Measurements from ENCODE around the gene LPAR5.
A peak's percentile ranks its signal among the peaks of the same experiment; 100 is the strongest.

The LPAR5 gene

DNA sequence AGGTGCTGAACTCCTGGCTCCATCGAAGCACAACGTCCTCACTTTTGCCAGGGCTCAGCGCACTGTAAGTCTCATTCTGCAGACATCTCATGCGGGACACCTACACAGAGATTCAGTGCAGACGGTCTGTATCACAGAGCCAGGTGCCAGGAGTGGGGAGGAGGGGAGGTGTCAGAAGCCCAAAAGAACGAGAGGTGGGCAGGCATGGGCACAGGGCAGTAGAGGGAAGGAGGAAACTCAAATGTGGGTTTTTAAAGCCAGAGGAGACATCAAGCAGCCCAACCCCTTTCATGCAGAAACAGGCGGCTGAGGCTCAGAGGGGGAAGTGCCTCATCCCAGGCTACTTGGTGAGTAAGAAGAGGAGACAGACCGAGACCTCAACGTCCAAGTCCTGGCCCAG lies 2.5 kb upstream of the LPAR5 start:
- peak; percentile 44 for DNase-seq (ENCODE audit: low spot score)

DNA sequence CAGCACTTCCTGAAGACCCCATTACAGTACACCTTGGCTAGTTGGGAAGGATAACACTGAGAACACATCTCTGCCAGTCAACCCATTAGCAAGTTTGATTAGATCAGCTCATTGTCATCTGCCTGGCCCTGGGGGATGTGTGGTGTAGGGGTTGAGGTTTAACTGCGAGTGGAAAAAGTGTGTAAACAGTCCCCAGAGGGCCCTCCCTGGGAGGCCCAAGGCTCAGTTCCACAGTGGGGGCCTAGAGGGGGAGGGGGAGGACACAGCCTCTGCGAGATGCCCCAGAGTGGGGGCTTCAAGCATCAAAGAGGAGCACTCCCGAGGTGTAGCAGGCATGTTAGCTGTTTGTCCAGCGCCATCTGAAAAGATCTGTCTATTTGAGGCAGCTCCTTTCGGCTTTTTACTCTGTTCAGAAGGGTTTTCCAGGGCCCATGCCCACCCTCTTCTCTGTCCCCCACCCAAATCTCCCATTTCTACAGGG lies 344 bp downstream of the LPAR5 start:
- DNase-seq (ENCODE audit: low spot score): peak; percentile 66

DNA sequence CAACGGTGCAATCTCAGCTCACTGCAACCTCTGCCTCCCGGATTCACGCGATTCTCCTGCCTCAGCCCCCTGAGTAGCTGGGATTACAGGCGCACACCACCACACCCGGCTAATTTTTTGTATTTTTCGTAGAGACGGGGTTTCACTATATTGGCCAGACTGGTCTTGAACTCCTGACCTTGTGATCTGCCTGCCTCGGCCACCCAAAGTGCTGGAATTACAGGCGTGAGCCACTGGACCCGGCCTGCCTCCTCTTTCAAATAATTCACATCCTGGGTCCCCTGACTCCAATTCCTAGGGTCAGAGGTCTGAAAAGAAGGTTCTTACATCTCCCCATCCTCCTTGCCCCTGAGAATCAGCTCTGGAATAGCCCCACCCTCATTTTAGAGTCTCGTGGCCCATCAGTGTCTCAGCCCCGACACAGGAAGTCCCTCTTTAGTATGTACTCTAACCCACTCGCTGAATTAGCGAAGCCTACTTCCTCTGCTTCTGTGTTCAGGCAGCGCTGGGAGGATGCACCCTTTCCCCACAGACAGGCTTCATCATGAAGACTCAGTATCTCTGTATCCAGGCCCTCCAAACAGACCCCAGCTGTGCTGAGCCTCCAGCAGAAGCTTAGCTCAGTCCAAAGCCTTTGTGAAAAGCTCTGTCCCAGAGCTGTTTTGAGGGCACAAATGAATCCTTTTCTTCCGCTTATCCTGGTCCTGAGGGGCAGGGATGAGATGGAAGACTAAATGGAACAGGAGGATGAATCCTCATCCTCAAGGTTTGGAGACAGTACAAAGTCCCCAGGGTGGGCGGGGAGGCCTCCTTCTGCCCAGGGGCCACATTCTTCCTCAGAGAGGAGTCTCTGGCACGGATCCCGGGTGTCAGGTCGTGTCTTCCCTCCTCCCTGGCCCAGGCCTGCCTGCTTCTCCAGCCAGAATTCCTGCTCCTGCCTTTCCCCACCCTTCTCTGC lies 3.5 kb downstream of the LPAR5 start:
- DNase-seq (ENCODE audit: low spot score): peak; percentile 61

DNA sequence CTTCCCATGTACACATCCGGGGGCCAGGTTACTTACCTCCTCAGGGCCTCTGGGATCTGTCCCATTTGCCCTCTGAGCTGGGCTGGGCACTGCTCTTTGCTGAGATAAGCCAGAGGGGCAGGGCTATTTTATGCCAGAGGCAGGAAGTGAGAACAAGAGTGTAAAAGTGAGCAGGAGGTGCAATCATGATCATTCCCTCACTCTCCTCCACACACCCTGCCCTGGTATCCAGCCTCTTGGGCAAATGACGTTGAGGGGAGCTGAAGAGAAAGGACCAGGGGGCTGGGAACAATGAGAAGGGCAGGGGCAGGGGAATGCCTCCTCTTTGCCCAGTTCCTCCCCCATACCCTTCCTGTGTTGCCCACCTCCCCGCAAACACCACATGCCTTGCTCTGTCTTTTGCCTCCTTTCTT lies 4.2 kb downstream of the LPAR5 start:
- no peak for DNase-seq (ENCODE audit: low spot score)

DNA sequence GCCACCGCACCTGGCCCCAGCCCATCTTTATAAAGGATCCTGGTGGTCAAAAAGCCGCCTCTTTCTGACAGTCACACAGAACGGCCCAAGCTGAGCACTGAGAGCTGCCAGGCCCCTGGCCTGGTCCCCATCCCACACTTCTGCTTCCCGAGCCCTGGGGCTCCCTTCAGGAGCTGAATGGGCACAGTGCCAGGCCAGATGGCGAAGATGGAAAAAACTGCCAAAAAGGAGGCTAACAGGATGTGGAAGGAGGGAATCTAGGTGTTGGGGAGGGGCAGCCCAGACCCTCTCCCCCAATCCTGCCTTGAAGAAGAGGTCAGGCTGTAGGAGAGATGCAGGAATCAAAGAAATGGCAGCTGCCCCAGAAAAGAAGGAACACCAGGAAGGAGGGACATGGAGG lies 5.0 kb downstream of the LPAR5 start:
- DNase-seq (ENCODE audit: low spot score): no peak

DNA sequence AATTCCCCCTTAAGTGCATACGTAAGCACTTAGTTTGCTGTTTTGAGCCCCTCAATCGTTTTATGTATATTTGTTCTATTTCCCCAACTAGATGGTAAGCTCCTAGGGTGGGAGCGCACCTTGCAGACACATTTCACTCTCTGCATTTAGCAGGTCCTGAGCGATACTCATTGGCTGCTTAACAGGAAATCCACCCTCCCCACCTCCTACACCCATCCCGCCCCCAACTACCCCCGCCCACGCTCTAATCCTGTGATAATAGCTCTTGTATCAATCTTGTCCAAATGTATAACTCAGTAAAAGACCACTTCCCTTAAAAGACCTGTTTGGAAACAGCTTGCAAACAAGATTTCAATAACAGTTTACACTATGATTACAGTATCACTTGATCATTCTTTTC lies 8.1 kb downstream of the LPAR5 start:
- no peak for DNase-seq (ENCODE audit: low spot score)

DNA sequence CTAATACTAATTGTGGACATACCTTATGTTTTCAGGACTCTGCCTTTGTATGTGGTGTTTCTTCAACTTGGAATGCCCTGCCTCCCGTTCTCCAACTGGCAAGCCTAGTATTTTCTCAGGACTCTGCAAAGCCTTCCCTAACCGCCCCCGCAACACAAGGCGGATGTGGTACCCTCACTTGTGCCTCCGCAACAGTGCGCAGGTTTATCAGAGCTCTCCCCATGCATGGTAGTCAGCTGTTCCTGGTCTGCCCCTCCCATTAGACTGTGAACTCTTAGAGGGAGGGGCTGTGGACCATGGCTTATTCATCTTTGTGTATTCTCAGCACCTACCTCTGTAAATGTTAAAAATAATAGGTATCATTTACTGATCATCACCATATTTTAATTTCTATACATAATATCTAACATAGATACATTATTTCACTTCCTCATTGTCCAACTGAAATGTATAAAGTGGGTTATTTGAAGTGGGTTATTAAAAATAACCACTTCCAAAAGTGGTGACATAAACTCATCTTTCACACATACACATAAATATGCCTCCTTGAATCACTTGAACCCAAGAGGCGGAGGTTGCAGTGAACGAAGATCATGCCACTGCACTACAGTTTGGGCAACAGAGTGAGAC lies 9.0 kb downstream of the LPAR5 start:
- DNase-seq (ENCODE audit: low spot score): no peak

DNA sequence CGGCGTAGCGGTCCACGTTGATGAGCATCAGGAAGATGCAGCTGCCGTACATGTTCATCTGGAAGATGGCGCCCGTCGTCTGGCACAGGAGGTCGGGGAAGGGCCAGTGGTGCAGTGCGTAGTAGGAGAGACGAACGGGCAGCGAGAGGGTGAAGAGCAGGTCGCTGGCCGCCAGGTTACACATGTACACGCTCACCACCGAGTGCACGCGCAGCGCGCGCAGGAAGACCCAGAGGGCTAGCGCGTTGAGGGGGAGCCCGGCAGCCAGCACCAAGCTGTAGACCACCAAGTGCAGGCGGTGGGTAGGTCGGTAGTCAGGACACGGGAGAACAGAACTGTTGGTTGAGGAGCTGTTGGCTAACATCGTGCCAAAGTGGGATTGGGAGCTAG lies 14.9 kb downstream of the LPAR5 start:
- DNase-seq (ENCODE audit: low spot score): no peak

DNA sequence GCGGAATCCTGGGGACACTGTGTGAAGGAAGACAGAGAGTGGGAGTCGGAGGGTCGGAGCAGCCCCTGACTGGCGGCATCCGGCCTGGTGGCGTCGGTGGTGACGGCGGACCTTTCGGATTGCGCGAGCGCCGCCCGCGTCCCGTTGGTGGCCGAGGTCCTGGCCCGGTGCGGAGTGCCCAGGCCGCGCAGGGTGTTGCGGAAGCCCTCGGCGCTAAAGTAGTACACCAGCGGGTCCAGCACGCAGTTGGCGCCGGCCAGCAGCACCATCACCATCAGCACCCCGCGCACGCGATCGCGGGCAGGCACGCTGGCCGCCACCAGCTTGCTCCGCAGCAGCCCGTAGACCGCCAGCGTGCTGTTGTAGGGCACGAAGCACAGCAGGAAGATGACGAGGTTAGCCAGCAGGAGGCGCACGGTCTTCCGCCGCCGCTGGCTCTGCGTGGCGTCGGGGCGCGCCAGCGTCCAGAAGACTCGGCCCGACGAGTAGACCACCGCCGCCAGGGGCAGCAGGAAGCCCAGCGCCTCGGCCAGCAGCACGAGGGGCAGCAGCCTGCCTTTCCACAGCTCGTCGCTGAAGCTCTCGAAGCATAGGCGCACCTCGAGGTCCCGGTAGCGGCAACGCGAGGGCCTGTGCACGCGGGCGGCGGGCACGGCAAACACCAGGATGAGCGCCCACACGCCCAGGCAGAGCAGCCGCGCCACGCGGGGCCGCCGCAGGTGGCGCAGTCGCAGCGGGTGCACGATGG lies 15.4 kb downstream of the LPAR5 start:
- peak; percentile 38 for DNase-seq (ENCODE audit: low spot score)

DNA sequence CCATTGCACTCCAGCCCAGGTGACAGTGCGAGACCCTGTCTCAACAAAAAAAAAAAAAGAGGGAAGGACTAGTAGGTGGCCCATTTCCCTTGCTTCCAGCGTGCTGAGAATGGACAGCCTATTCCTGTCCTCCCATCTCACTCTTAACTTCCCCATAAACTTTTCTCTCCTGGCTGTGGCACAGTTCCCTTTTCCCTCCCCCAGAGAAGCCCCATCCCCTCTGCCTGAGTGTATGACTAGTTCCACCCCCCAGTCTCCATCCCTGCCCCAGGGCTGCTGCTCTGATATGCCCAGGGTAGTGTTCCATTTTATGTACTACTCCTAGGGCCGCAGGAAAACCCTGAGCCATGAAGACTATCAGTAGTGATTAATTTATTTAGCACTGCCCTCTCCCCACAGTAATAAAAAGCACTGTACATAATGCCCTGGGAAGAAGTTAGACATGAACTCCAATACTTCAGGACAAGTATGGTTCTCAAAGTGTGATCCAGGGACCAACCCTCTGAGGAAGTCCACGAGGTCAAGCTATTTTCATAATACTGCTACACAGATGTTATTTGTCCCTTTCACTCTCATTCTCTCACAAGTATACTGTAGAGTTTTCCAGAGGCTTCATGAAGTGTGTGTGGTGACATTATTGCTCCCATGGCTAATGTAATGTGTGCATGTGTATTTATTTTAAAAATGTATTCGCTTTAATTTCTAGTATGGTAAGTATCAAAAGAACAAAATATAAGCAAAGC lies 17.1 kb downstream of the LPAR5 start:
- no peak for DNase-seq (ENCODE audit: low spot score)

DNA sequence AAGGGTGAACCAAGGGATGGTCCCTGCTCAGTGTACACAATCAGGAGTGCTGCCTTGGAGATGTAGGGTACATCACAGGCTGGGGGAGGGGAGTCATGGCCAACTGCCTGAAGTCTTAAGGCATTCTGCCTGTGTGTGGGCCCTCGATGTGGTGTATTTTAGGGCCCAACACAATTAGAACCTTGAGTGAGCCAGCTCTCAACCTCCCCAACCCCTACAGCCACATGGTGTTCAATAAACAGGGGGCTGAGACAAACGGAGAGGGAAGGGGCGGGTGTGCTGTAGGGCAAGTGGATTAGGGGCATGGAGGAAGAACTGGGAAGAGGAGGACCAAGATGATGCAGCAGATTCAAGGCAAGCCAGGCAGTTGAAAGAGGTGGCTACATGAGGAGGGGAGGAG lies 20.0 kb downstream of the LPAR5 start:
- DNase-seq (ENCODE audit: low spot score): no peak

DNA sequence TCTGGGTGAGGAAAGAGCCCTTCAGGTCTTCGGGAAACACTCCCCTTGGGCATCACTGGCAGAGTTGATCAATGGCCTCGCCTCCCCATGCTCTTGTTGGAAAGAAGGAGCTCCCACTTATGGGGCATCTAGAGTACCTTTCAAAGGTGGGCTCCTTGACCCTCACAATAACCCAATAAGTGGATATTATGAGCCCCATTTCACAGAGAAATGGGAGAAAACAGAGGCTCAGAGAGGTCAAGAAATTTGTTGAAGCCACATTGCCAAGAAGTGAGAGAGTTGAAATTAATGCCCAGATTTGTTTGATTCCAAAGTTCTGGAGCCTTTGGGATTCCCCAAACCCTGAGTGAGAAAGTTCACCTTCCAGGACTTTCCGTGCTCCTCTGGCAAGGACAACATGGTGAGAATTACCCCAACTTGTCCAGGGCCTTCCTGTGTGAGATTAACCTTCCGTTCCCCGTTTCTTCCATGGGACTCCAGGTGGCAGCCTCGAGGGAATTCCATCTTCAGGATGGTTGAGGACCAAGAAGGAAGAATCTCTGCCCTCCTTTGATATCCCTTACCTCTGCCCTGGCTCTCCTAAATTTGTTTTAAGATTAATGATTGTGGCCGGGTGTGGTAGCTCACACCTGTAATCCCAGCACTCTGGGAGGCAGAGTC lies 21.1 kb downstream of the LPAR5 start:
- no peak for DNase-seq (ENCODE audit: low spot score)

DNA sequence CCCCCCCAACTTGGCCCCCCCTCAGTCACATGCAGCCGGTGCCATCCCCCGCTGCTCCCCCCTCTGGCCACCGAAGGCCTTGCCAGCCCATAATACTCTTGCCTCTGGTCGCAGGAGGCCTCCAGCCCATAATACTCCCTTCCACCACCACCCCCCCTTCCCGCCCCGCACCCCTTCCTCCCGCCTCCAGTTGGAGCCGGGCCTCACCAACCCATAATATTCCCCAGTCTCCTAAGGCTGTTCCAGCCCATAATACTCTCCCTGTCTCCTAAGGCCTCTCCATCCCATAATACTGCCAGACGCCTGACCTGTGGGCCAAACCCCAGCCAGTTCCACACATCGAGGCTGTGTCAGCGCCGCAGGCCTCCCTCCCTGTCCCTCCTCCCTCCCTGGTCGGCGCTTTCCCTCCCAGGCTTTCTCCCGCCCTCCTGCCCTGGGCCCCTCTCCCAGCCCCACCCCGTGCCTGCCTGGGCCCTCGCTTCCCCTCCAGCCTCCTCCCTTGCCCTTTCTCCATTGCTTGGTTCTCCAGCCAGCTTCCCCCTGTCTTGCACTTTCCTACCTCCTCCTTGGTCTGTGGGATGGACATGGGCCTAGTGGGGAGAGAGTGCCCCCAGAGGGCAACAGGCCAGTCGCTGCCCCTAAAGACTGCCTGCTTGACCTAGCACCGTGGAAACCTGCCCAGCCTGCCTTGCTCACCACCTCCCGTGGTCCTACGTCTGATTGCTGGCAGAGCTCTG lies 21.8 kb downstream of the LPAR5 start:
- DNase-seq (ENCODE audit: low spot score): peak; percentile 50

DNA sequence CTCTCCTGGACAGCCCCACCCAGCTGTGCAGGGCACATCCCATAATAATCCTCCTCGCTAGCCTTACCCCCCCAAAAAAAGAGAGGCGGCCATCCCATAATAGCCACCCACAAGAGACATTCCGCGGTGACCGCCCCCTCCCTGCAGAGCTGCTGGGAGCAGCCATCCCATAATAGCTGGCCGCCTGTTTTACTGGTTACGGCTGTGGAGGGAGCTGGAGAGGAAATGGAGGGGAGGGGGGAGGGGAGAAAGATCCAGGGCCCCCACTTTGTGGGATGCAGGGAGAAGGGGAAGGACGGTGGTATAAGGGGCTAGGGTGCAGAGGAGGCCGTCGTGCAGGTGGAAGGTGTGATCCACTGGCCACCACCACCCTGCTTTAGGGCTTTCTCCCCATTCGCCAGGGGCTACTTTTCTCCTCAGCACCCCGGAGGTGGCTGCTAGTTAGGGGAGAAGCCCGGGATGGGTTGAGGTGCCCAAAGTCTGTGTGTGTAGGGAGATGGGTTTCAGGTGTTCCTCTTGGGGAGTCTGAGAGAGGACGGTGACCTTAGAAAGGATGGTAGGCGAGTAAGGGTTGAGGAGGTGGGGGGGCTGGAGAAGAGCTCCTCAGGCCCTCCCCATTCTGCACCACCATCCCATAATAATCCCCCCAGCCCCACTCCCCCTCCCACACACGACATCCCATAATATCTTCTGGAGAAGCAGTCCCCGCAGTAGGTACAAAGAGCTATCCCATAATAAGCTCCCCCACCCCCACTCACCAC lies 22.6 kb downstream of the LPAR5 start:
- DNase-seq (ENCODE audit: low spot score): peak; percentile 16

DNA sequence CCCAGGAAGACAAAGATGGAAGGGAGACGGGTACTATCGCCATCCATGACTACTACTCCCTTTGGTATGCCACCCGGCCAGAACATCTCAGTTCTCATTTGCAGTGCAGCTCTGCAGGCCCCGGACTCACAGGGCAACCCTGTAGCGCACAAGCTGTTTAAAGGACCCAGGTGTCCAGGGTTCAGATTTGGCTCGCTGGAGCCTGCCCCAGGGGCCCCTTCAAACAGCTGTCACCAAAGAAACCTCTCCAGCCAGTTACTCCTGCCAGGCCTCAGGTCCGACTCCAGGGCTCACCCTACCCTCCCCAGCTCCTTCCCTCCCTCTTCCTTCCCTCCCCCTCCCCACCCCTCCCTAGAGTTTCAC lies 23.1 kb downstream of the LPAR5 start:
- peak; percentile 10 for DNase-seq (ENCODE audit: low spot score)

DNA sequence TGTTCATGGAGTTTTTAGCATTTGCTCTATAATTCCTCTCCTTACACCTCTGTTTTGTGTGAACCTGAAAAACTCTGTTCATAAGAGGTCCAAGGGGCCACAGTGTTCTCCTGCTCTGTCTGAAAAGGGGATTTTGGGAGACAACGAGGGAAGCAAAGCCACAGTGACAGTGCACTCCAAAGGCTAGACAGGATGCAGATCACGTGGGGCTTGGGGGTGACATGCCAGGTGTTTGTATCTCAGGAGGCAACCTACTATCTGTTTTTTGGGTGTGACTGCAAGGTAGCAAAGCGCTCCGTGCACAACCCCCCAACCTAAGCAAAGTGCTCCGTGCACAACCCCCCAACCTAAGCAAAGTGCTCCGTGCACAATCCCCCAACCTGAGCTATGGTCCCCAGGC lies 23.5 kb downstream of the LPAR5 start:
- DNase-seq (ENCODE audit: low spot score): no peak

DNA sequence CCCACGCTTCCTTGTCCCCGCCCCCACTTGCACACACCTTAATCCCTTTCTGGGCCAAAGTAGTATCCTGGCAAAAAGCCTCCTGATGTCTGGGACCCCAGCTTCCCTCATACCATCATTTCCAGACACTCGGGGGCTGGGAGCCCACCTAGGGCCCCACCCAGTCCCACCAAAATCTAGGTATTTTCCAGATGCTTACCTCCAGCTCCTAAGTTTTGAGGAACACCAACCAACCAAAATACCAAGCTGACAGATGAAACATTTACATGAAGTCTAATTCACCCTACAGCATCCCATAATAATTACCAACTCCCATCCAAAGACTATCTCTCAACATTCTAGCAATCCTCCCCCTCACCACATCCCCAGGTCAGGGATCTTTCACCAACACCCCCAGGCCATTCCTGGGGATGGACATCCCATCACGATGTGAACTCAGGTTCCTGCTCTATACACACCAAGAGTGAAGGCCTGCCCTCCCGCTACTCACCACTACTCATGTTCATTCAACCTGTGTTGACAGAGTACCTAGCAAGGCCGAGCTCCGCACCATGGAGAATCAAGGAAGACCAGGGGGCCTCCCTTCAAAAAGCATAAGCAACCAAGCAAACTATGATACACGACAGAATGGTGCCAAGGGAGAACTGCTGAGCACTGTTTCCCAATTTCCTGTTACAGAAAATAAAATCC lies 27.0 kb downstream of the LPAR5 start:
- peak; percentile 15 for DNase-seq (ENCODE audit: low spot score)

DNA sequence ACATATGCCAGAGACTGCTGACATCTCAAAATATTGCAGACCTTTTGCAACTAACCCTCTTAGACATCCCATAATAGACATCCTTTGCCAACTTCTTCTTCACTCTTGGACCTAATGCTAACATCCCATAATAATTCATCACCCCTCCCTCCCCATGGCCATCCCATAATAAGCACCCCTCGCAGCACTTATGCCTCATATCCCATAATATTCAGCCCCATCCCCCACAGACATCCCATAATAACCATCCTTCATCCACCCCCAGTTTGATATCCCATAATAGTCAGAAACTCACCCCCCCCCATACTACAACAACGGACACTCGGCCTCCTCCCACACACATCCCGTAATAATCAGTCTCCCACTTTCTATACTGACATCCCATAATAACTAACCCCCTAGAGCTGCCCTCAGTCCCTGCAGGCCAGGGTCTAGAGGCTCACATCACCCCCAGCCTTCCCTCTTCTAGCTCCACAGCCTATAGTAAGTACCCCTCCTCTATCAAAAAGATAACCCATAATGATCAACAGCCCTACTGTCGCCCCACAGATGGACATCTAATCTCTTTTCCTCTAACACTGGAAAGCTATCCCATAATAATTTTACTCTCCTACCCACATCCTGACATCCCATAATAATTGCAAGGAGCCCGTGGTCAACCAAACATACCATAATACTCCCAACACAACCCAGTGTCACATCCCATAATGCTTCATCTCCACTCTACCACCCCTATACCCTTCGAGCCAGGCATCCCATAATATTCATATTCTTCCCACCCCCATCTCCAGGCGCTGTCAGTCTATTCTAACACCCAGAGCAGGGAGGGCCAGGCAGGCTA lies 27.8 kb downstream of the LPAR5 start:
- peak; percentile 59 for DNase-seq (ENCODE audit: low spot score)

Data from germinal center (tissue), 1 donor.